Left ventricle myocardium inferior (tissue), 1 donor: Measurements from ENCODE around the gene MPEG1. TPM values are rescaled to one million over a fixed set of nuclear protein-coding genes. Genes with fewer than 3 reads are reported as not detected.

ENCODE experiments used
- DNase-seq: peaks from one replicate; pipeline ENCODE4 v3.0.0-alpha.2; 2020
- H3K27ac ChIP-seq: fragments of 200-600 bp; replicated peaks from 2 replicates; pipeline ENCODE4 v1.8.0; 2021
- H3K27me3 ChIP-seq: fragments of 200-600 bp; 2 replicates; pipeline ENCODE4 v1.8.0; 2021; ENCODE audit warnings: low read depth
- H3K36me3 ChIP-seq: fragments of 200-600 bp; 2 replicates; pipeline ENCODE4 v1.8.0; 2021
- H3K4me1 ChIP-seq: fragments of 200-600 bp; 2 replicates; pipeline ENCODE4 v1.8.0; 2021
- H3K4me3 ChIP-seq: fragments of 200-600 bp; 2 replicates; pipeline ENCODE4 v1.8.0; 2021; ENCODE audit warnings: mild to moderate bottlenecking, moderate library complexity
- H3K9me3 ChIP-seq: fragments of 200-600 bp; replicated peaks from 2 replicates; pipeline ENCODE4 v1.8.0; 2021
- intact Hi-C: fragments of 100-400 bp; cut with micrococcal nuclease; formaldehyde crosslinking; loops from one replicate; pipeline ENCODE4 v1.11.0; 2022
- long read RNA-seq: library from polyadenylated mRNA; unstranded; transcript quantifications from one replicate; pipeline ENCODE4 v2.0.0, GENCODE V29; 2021
- total RNA-seq: library from RNA; stranded (reverse); fragmentation: NEBNext Ultra II Directional; extraction: Animal tissue kit (Norgen Biotek cat#: 25700); gene quantifications from one replicate; pipeline ENCODE4 v1.2.1, GENCODE V29; 2021
- TF ChIP-seq, protein P1 (sequence below): fragments of 200-600 bp; IDR thresholded peaks from 2 replicates; pipeline ENCODE4 v1.8.0; 2021; ENCODE audit warnings: antibody characterized with exemption, mild to moderate bottlenecking, borderline replicate concordance
- donor health status: DM: no; HTN: yes; CAD: no; lungs with severe emphysema.

Gene MPEG1, protein sequence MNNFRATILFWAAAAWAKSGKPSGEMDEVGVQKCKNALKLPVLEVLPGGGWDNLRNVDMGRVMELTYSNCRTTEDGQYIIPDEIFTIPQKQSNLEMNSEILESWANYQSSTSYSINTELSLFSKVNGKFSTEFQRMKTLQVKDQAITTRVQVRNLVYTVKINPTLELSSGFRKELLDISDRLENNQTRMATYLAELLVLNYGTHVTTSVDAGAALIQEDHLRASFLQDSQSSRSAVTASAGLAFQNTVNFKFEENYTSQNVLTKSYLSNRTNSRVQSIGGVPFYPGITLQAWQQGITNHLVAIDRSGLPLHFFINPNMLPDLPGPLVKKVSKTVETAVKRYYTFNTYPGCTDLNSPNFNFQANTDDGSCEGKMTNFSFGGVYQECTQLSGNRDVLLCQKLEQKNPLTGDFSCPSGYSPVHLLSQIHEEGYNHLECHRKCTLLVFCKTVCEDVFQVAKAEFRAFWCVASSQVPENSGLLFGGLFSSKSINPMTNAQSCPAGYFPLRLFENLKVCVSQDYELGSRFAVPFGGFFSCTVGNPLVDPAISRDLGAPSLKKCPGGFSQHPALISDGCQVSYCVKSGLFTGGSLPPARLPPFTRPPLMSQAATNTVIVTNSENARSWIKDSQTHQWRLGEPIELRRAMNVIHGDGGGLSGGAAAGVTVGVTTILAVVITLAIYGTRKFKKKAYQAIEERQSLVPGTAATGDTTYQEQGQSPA
- 9.5 TPM for total RNA-seq
- long read RNA-seq, full-length matches to known transcripts: 3 of 3 reads
- long read RNA-seq, partial matches to known transcripts: 0 of 3 reads
- long read RNA-seq, other reads (novel, unspliced or antisense): 0 of 3 reads

DNA sequence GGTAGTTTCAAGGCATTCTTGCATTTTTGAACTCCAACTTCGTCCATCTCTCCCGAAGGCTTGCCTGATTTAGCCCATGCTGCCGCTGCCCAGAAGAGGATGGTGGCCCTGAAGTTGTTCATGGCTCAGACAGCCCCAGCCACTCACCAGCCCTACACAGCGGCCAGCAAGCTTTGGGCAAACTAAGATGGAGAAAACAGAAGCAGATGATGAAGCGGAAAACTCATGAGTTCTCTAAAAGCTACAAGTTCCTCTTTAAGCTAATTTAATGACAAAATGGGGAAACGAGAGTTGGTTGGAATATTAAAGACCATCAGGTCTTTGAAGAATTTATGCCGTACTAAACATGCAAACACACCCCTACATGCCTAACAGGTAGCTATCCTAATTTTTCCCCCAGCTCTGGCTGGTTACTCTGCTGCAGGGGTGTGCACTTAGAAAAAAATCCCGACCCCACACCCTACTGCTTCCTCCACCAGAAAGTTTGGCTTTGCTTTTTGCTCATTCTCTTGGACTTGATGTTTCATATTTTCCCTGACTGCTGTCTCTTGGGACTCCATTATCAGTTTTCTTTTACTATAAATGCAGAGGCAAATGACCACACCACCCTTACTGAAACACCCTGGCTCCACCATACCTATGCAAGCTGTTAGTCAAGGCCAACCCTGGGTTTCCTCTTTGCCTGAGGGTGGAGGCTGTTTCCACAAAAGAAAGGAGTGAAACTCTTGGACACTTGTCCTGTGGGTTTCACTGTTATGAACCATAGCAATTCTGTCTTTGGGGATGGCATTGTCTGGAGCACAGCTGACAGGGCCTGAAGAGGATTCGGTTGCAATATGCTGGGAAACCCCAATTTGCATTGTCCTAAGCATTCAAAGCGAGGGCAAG, at the start of gene MPEG1:
Gene MPEG1, minus strand, starts transcription at position 184 of the 888 bp plus-strand sequence. Its CDS starts 62 bp downstream, at position 122.
- no peaks in the 10 kb centered on the region for H3K9me3 ChIP-seq
- H3K4me1 ChIP-seq: peaks cover 12% of the 10 kb centered on the region
- no peak for DNase-seq
- peak within 1 kb of the TSS; percentile 48 for H3K4me3 ChIP-seq
- TF ChIP-seq, protein P1, sequence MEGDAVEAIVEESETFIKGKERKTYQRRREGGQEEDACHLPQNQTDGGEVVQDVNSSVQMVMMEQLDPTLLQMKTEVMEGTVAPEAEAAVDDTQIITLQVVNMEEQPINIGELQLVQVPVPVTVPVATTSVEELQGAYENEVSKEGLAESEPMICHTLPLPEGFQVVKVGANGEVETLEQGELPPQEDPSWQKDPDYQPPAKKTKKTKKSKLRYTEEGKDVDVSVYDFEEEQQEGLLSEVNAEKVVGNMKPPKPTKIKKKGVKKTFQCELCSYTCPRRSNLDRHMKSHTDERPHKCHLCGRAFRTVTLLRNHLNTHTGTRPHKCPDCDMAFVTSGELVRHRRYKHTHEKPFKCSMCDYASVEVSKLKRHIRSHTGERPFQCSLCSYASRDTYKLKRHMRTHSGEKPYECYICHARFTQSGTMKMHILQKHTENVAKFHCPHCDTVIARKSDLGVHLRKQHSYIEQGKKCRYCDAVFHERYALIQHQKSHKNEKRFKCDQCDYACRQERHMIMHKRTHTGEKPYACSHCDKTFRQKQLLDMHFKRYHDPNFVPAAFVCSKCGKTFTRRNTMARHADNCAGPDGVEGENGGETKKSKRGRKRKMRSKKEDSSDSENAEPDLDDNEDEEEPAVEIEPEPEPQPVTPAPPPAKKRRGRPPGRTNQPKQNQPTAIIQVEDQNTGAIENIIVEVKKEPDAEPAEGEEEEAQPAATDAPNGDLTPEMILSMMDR: no peak
- H3K36me3 ChIP-seq: no peaks in the 10 kb centered on the region
- peaks cover 8% of the 10 kb centered on the region for H3K27me3 ChIP-seq
- H3K27ac ChIP-seq: peak within 1 kb of the TSS; percentile 44
- intact Hi-C loops: no loop called here

GRCh38 chr11:59262177-59262818, 49.6 kb upstream of the MPEG1 start:
- intact Hi-C loops: no loop called here
- no peak for DNase-seq
- H3K27me3 ChIP-seq: no peaks in the 10 kb centered on the region
- no peaks in the 10 kb centered on the region for H3K4me1 ChIP-seq
- peaks cover 3% of the 10 kb centered on the region for H3K9me3 ChIP-seq
- H3K4me3 ChIP-seq: no peak overlapping the region
- H3K36me3 ChIP-seq: no peaks in the 10 kb centered on the region
- no peak overlapping the region for H3K27ac ChIP-seq
- TF ChIP-seq, protein P1: no peak

GRCh38 chr11:59261150-59261549, 48.4 kb upstream of the MPEG1 start:
- no peaks in the 10 kb centered on the region for H3K27me3 ChIP-seq
- H3K27ac ChIP-seq: no peak overlapping the region
- intact Hi-C loops: no loop called here
- peaks cover 3% of the 10 kb centered on the region for H3K9me3 ChIP-seq
- H3K4me3 ChIP-seq: no peak overlapping the region
- no peaks in the 10 kb centered on the region for H3K4me1 ChIP-seq
- no peaks in the 10 kb centered on the region for H3K36me3 ChIP-seq
- no peak for DNase-seq
- TF ChIP-seq, protein P1: no peak

- Histone ChIP-seq H3K4me1 (no peaks in the 10 kb centered on the region), H3K9me3 (peaks cover 3% of the 10 kb centered on the region), H3K36me3 (no peaks in the 10 kb centered on the region), H3K27ac (no peak overlapping the region), H3K4me3 (no peak overlapping the region), H3K27me3 (no peaks in the 10 kb centered on the region)
- intact Hi-C loops: no loop called here
- TF ChIP-seq, protein P1: no peak
- no peak for DNase-seq
These were observed 47.2 kb upstream of the MPEG1 start for GRCh38 chr11:59259867-59260475.
